HUES6 (cell line): ENCODE data around the gene DEDD2.
A peak's percentile ranks its signal among the peaks of the same experiment; 100 is the strongest.

ENCODE experiments used
- H3K27ac ChIP-seq: 2 replicates; pipeline ENCODE4 v1.7.0; 2013; ENCODE audit warnings: low read depth, mild to moderate bottlenecking, low read length, inconsistent platforms
- H3K27me3 ChIP-seq: 2 replicates; pipeline ENCODE4 v1.6.1; 2013; ENCODE audit warnings: low read length; ENCODE audit not compliant: control insufficient read depth, insufficient read depth
- H3K36me3 ChIP-seq: 2 replicates; pipeline ENCODE4 v1.6.1; 2013; ENCODE audit warnings: low read length; ENCODE audit not compliant: control insufficient read depth, insufficient read depth
- H3K4me1 ChIP-seq: 2 replicates; pipeline ENCODE4 v1.6.1; 2013; ENCODE audit warnings: low read length; ENCODE audit not compliant: control insufficient read depth, insufficient read depth
- H3K4me3 ChIP-seq: 2 replicates; pipeline ENCODE4 v1.5.1; 2013; ENCODE audit warnings: low read depth, low read length
- H3K9ac ChIP-seq: one replicate; pipeline ENCODE4 v1.6.1; 2013; ENCODE audit warnings: mild to moderate bottlenecking, low read length
- H3K9me3 ChIP-seq: 2 replicates; pipeline ENCODE4 v1.6.1; 2013; ENCODE audit warnings: low read depth, low read length; ENCODE audit not compliant: control insufficient read depth, insufficient read depth

Gene DEDD2

DNA sequence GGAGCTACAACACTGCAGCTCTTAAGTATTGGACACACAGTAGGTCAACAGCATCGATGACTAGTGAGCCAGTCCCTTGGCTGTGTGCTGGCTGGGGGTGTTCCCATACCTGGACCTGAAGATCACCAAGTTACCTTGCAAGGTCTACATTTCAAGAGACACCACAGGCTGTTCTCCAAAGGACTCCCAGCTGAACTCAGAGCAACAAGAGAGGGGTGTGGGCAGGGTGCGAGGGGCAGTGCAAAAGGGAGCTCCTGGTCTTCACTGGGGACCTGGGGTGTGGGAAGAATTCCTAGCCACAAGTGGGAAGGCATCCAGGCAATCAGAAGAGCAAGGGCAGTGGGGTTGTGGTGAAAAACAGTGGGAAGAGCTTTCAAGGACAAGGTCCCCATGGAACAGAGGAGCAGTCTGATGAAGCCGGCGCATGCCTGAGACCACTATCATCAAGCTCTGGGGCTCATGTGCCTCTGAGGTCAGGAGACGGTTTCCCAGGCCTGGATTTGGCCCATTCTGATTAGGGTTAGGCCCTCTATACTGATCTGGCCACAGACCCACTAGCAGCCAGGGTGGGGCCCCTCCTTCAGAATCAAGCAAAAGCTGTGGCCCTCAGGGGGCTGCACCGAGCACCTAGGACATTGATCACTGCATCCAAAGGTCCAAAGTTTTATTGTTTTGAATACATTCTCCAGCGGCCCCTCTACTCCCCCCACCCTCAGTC, 29.6 kb upstream of the DEDD2 start:
- Histone ChIP-seq H3K27me3 (no peaks in the 10 kb centered on the region), H3K9me3 (no peaks in the 10 kb centered on the region), H3K4me3 (no peak overlapping the region), H3K36me3 (peaks cover 25% of the 10 kb centered on the region), H3K4me1 (peaks cover 31% of the 10 kb centered on the region), H3K9ac (no peak overlapping the region), H3K27ac (no peak overlapping the region)

- Histone ChIP-seq H3K4me3 (no peak overlapping the region), H3K27ac (no peak overlapping the region), H3K36me3 (peaks cover 25% of the 10 kb centered on the region)
Observed at GRCh38 chr19:42246143-42246921, 28.9 kb upstream of the DEDD2 start.

GRCh38 chr19:42245231-42245630, 27.8 kb upstream of the DEDD2 start:
- H3K27me3 ChIP-seq: no peaks in the 10 kb centered on the region
- H3K27ac ChIP-seq: no peak overlapping the region
- H3K4me1 ChIP-seq: peaks cover 19% of the 10 kb centered on the region
- H3K4me3 ChIP-seq: no peak overlapping the region
- peaks cover 24% of the 10 kb centered on the region for H3K36me3 ChIP-seq
- H3K9ac ChIP-seq: no peak overlapping the region
- H3K9me3 ChIP-seq: no peaks in the 10 kb centered on the region

More at GRCh38 chr19:42246143-42246921, 28.9 kb upstream of the DEDD2 start:
- H3K4me1 ChIP-seq: peaks cover 27% of the 10 kb centered on the region
- H3K9me3 ChIP-seq: no peaks in the 10 kb centered on the region
- no peaks in the 10 kb centered on the region for H3K27me3 ChIP-seq
- no peak overlapping the region for H3K9ac ChIP-seq

GRCh38 chr19:42244347-42245220, 27.1 kb upstream of the DEDD2 start:
- H3K9me3 ChIP-seq: no peaks in the 10 kb centered on the region
- H3K4me1 ChIP-seq: peaks cover 19% of the 10 kb centered on the region
- H3K36me3 ChIP-seq: peaks cover 24% of the 10 kb centered on the region

DNA sequence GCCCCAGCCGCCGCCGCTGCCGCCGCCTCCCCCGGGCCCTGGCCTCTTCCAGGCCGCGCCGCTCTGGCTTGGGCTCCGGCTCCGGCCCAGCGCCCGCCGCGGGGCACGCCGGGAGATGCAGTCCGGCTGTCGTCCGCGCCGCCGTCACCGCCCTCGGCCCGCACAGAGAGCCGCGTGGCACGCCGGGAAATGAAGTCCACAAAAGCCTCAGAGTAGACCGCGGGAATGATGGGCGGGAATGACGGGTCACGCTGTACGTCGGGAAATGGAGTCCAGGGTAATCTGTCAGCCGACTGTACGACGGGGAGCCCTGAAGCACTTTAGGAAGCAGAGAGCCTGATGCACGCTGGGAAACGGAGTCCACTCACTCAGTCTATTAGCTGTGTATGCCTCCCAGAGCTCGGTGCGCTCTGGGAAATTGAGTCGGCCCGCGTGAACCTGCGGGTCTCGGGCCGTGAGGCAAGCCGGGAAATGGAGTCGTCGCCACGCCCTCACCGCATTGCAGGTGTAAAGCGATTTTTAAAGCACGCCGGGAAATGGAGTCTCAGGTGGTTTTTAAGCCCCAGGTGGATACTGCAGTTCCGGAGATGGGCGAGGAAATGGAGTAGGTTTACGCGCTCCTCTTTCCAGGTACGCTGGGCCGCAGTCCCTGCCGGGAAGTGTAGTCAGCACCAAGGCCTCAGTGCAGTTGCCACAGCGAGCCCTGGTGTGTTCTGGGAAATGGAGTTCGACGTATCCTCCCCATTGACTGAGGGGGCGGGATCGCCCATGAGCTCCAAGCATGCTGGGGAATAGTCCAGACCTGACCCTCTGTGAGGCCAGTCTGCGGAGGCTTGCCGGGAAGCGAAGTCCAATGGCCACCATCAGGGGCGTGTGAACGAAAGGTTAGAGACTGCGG, 25.3 kb upstream of the DEDD2 start, which contains the start of gene GSK3A:
TSS of gene GSK3A (minus strand) at position 91 of the 898 bp plus-strand sequence. CDS start 137 bp downstream, outside the sequence.
- Histone ChIP-seq H3K27ac (no peak within 1 kb of the TSS; the same call in 1 of the 2 replicates), H3K9ac (peak within 1 kb of the TSS; percentile 86), H3K4me1 (peaks cover 19% of the 10 kb centered on the region), H3K27me3 (no peaks in the 10 kb centered on the region), H3K9me3 (no peaks in the 10 kb centered on the region), H3K36me3 (peaks cover 15% of the 10 kb centered on the region), H3K4me3 (peak within 1 kb of the TSS; percentile 68)

More at GRCh38 chr19:42244347-42245220, 27.1 kb upstream of the DEDD2 start:
- Histone ChIP-seq H3K9ac (peak overlapping the region; percentile 8), H3K4me3 (peak overlapping the region; percentile 68), H3K27ac (peak overlapping the region; percentile 22; the same call in 1 of the 2 replicates), H3K27me3 (no peaks in the 10 kb centered on the region)

- no peaks in the 10 kb centered on the region for H3K27me3 ChIP-seq
- no peaks in the 10 kb centered on the region for H3K9me3 ChIP-seq
- peaks cover 17% of the 10 kb centered on the region for H3K4me1 ChIP-seq
- H3K27ac ChIP-seq: no peak overlapping the region; the same call in 1 of the 2 replicates
- peak overlapping the region; percentile 68 for H3K4me3 ChIP-seq
- peaks cover 15% of the 10 kb centered on the region for H3K36me3 ChIP-seq
- H3K9ac ChIP-seq: peak overlapping the region; percentile 86
Observed at GRCh38 chr19:42242069-42242511, 24.6 kb upstream of the DEDD2 start.

DNA sequence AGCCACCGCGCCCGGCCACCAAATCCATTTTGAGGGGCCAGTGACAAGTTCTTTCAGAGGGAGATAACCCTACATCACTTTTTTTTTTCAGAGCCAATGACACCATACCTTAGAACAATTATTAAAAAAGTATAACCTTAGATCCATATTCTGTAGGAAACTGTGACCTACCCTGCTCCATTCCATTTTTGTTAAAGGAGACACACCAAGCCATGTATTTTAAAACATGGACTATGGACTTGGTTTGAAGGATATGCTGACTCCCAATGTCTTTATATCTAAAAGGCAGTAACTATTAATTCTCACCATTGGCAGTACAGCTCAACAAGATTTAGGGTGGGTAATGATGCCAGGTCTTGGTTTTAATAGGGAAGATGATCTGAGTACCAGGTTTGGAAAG, 23.8 kb upstream of the DEDD2 start:
- Histone ChIP-seq H3K4me1 (peaks cover 9% of the 10 kb centered on the region), H3K27me3 (no peaks in the 10 kb centered on the region), H3K27ac (no peak overlapping the region), H3K9ac (peak overlapping the region; percentile 86), H3K9me3 (no peaks in the 10 kb centered on the region), H3K4me3 (peak overlapping the region; percentile 68), H3K36me3 (peaks cover 15% of the 10 kb centered on the region)

DNA sequence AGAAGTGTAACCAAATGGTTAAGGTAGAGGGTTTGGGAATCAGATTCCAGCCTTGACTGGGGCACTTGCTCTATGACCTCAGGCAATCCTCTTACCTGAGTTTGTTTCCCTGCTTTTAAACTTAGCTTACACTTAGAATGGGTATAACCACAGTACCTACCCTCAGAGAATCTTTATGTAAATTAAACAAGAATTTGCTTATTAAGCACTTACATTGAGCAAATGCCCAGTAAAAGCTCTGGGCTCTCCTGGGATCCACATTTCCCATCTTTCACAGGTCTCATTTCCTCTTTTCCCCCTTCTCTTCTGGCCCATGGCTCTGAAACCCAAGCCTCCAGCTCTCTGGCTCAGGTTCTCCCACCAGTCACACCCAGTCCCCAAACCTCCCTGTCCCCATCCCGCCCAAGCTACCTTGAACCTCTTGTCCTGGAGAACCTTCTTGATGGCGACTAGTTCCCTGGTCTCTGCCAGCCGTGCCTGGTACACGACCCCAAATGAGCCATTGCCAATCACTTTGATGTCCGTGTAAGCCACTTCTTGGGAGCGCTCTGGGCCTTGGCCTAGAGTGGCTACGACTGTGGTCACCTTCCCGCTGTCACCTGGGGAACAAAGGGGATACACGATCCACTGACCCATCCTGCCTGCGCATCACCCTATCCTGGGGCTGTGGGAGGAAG, 22.2 kb upstream of the DEDD2 start:
- H3K9ac ChIP-seq: no peak overlapping the region
- no peak overlapping the region for H3K4me3 ChIP-seq
- peaks cover 30% of the 10 kb centered on the region for H3K36me3 ChIP-seq
- no peak overlapping the region for H3K27ac ChIP-seq
- H3K27me3 ChIP-seq: no peaks in the 10 kb centered on the region
- no peaks in the 10 kb centered on the region for H3K9me3 ChIP-seq
- H3K4me1 ChIP-seq: peaks cover 5% of the 10 kb centered on the region; the same call in 1 of the 2 replicates

GRCh38 chr19:42235181-42235580, 17.7 kb upstream of the DEDD2 start:
- no peaks in the 10 kb centered on the region for H3K27me3 ChIP-seq
- peaks cover 69% of the 10 kb centered on the region for H3K36me3 ChIP-seq
- no peaks in the 10 kb centered on the region for H3K9me3 ChIP-seq
- no peak overlapping the region for H3K4me3 ChIP-seq
- H3K9ac ChIP-seq: no peak overlapping the region
- no peak overlapping the region for H3K27ac ChIP-seq
- H3K4me1 ChIP-seq: no peaks in the 10 kb centered on the region
